ENCODE measurements around the gene DSCAM. TPM values are rescaled to one million over a fixed set of nuclear protein-coding genes. Genes with fewer than 3 reads are reported as not detected.

The DSCAM gene
- total RNA-seq, 1 donor, result not detected

GRCh38 chr21:40839521-40839920, 7.4 kb downstream of the DSCAM start:
- TF ChIP-seq, protein P1, sequence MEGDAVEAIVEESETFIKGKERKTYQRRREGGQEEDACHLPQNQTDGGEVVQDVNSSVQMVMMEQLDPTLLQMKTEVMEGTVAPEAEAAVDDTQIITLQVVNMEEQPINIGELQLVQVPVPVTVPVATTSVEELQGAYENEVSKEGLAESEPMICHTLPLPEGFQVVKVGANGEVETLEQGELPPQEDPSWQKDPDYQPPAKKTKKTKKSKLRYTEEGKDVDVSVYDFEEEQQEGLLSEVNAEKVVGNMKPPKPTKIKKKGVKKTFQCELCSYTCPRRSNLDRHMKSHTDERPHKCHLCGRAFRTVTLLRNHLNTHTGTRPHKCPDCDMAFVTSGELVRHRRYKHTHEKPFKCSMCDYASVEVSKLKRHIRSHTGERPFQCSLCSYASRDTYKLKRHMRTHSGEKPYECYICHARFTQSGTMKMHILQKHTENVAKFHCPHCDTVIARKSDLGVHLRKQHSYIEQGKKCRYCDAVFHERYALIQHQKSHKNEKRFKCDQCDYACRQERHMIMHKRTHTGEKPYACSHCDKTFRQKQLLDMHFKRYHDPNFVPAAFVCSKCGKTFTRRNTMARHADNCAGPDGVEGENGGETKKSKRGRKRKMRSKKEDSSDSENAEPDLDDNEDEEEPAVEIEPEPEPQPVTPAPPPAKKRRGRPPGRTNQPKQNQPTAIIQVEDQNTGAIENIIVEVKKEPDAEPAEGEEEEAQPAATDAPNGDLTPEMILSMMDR (IDR thresholded peaks at IDR 0.05; ENCODE audit: extremely low read depth, low read depth, low read length), result no peak
- no peaks in the 10 kb centered on the region for H3K79me2 ChIP-seq (ENCODE audit: insufficient read depth, low read length)

DNA sequence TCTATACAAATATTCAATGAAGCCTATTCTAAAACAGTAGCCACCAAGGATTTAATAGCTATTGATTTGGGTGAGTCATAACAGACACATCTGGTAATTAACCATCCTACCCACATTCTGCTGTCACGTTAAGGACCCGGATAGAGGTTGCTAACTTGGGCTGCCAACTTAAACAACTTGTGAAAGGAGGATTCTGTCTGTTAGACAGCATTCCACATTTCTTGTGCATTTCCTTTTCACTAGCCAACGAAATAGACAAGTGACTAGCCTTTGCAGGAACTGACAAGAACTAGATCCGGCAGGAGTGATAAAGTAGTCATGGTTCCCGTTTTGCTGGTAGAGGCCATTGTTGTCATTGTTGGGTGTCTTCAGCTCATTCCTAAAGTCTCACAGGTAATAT, 9.5 kb downstream of the DSCAM start:
- no peaks in the 10 kb centered on the region for H3K27me3 ChIP-seq (ENCODE audit: insufficient read depth, low read length)
- H2AFZ ChIP-seq (ENCODE audit: low read length), result no peak overlapping the region
- no peaks in the 10 kb centered on the region for H3K4me1 ChIP-seq (ENCODE audit: insufficient read depth, low read length)
- H3K4me3 ChIP-seq (ENCODE audit: insufficient read depth, low read length), result no peak overlapping the region
- no peak for DNase-seq (ENCODE audit: insufficient read length, low spot score, missing footprints)
- no peaks in the 10 kb centered on the region for H3K36me3 ChIP-seq (ENCODE audit: insufficient read depth, low read length)
- H3K9me3 ChIP-seq (ENCODE audit: low read depth, low read length), result no peaks in the 10 kb centered on the region
- TF ChIP-seq, protein P1 (IDR thresholded peaks at IDR 0.05; ENCODE audit: extremely low read depth, low read depth, low read length), result no peak
- no peak overlapping the region for H3K4me2 ChIP-seq (ENCODE audit: insufficient read depth, low read length)
- H3K27ac ChIP-seq (ENCODE audit: low read depth, low read length), result no peak overlapping the region
- H4K20me1 ChIP-seq (ENCODE audit: insufficient read depth, low read length), result no peaks in the 10 kb centered on the region
- H3K79me2 ChIP-seq (ENCODE audit: insufficient read depth, low read length), result no peaks in the 10 kb centered on the region

More at GRCh38 chr21:40839521-40839920, 7.4 kb downstream of the DSCAM start:
- no peak overlapping the region for H3K27ac ChIP-seq (ENCODE audit: low read depth, low read length)
- no peak overlapping the region for H3K4me3 ChIP-seq (ENCODE audit: insufficient read depth, low read length)
- no peaks in the 10 kb centered on the region for H4K20me1 ChIP-seq (ENCODE audit: insufficient read depth, low read length)
- H3K9me3 ChIP-seq (ENCODE audit: low read depth, low read length), result no peaks in the 10 kb centered on the region
- no peak for DNase-seq (ENCODE audit: insufficient read length, low spot score, missing footprints)
- no peak overlapping the region for H3K4me2 ChIP-seq (ENCODE audit: insufficient read depth, low read length)
- no peak overlapping the region for H2AFZ ChIP-seq (ENCODE audit: low read length)
- no peaks in the 10 kb centered on the region for H3K27me3 ChIP-seq (ENCODE audit: insufficient read depth, low read length)
- no peaks in the 10 kb centered on the region for H3K36me3 ChIP-seq (ENCODE audit: insufficient read depth, low read length)
- no peaks in the 10 kb centered on the region for H3K4me1 ChIP-seq (ENCODE audit: insufficient read depth, low read length)

GRCh38 chr21:40835184-40835694, 11.7 kb downstream of the DSCAM start:
- Histone ChIP-seq H3K27ac (ENCODE audit: low read depth, low read length) (no peak overlapping the region), H2AFZ (ENCODE audit: low read length) (no peak overlapping the region), H3K36me3 (ENCODE audit: insufficient read depth, low read length) (no peaks in the 10 kb centered on the region), H3K4me1 (ENCODE audit: insufficient read depth, low read length) (no peaks in the 10 kb centered on the region), H4K20me1 (ENCODE audit: insufficient read depth, low read length) (no peaks in the 10 kb centered on the region), H3K9me3 (ENCODE audit: low read depth, low read length) (no peaks in the 10 kb centered on the region), H3K4me2 (ENCODE audit: insufficient read depth, low read length) (no peak overlapping the region), H3K27me3 (ENCODE audit: insufficient read depth, low read length) (no peaks in the 10 kb centered on the region), H3K79me2 (ENCODE audit: insufficient read depth, low read length) (no peaks in the 10 kb centered on the region), H3K4me3 (ENCODE audit: insufficient read depth, low read length) (no peak overlapping the region)
- TF ChIP-seq, protein P1 (IDR thresholded peaks at IDR 0.05; ENCODE audit: extremely low read depth, low read depth, low read length), result no peak
- DNase-seq (ENCODE audit: insufficient read length, low spot score, missing footprints), result no peak

DNA sequence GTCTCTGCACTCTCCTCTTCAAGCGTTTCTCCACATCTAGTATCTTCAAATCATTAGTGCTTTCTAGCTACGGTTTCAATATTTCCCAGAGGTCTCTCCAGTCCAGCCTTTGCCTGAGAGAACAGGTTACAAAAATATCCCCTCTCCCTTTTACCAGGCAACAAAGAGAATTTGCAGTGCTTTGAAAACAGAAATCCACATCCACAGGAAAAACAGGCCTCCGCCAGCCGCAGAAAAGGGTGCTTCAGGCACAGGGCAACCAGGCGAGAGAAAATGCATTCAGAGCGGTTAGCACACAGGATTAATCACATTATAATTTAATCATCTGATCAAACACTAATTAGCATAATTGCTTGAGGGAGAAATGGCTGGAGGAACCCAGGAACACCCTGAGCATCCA, 13.8 kb downstream of the DSCAM start:
- Histone ChIP-seq H3K4me1 (ENCODE audit: insufficient read depth, low read length) (no peaks in the 10 kb centered on the region), H3K4me2 (ENCODE audit: insufficient read depth, low read length) (no peak overlapping the region), H3K27me3 (ENCODE audit: insufficient read depth, low read length) (no peaks in the 10 kb centered on the region), H3K36me3 (ENCODE audit: insufficient read depth, low read length) (no peaks in the 10 kb centered on the region), H3K9me3 (ENCODE audit: low read depth, low read length) (no peaks in the 10 kb centered on the region), H3K79me2 (ENCODE audit: insufficient read depth, low read length) (no peaks in the 10 kb centered on the region), H3K4me3 (ENCODE audit: insufficient read depth, low read length) (no peak overlapping the region), H3K27ac (ENCODE audit: low read depth, low read length) (no peak overlapping the region), H4K20me1 (ENCODE audit: insufficient read depth, low read length) (no peaks in the 10 kb centered on the region), H2AFZ (ENCODE audit: low read length) (no peak overlapping the region)
- DNase-seq (ENCODE audit: insufficient read length, low spot score, missing footprints), result no peak
- TF ChIP-seq, protein P1 (IDR thresholded peaks at IDR 0.05; ENCODE audit: extremely low read depth, low read depth, low read length), result no peak

All from osteoblast (primary cell).